ENCODE results near the gene ACSS1. TPM values are rescaled to one million over a fixed set of nuclear protein-coding genes. Genes with fewer than 3 reads are reported as not detected.

The ACSS1 gene
- total RNA-seq, 1 donor from 2014 or later: 7.3 TPM

DNA sequence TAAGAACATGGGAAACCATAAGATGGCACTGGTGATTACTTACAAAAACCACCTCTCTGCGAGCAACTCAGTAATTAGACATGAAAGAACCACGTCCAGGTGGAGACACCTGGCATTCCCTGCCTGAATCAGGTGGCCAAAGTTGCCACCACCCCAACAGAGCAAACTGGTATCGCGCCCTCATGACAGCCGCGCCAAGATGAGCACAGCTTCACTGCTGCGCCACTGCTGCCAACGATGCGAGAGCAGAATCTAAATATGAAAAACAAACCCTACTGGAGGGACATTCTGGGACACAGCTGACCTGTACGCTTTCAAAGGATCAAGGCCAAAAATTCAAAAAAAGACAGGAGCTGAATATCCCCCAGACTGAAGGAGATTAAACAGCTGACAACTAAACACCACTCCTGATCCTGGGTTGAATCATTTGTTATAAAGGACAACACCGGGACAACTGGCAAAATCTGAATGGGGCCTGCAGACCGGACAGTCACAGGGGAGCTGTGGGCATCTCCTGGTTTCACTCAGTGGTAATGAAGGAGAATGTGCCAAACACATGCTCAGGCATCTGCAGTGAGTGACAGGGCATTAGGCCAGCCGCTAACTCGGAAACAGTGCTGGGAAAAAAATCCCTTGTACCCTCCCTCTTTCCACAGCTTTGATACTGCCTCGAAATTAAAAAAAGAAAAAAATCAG is 91.5 kb downstream of the ACSS1 start:
- TF ChIP-seq, protein P1, sequence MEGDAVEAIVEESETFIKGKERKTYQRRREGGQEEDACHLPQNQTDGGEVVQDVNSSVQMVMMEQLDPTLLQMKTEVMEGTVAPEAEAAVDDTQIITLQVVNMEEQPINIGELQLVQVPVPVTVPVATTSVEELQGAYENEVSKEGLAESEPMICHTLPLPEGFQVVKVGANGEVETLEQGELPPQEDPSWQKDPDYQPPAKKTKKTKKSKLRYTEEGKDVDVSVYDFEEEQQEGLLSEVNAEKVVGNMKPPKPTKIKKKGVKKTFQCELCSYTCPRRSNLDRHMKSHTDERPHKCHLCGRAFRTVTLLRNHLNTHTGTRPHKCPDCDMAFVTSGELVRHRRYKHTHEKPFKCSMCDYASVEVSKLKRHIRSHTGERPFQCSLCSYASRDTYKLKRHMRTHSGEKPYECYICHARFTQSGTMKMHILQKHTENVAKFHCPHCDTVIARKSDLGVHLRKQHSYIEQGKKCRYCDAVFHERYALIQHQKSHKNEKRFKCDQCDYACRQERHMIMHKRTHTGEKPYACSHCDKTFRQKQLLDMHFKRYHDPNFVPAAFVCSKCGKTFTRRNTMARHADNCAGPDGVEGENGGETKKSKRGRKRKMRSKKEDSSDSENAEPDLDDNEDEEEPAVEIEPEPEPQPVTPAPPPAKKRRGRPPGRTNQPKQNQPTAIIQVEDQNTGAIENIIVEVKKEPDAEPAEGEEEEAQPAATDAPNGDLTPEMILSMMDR (IDR thresholded peaks at IDR 0.05; ENCODE audit: insufficient read depth, low read length, poor library complexity, severe bottlenecking): no peak
- H3K36me3 ChIP-seq (ENCODE audit: control insufficient read depth, insufficient read depth, low read length): no peaks in the 10 kb centered on the region
- no peak overlapping the region for H3K4me3 ChIP-seq (ENCODE audit: low read depth, low read length)
- no peaks in the 10 kb centered on the region for H3K27me3 ChIP-seq (ENCODE audit: control insufficient read depth, insufficient read depth, low read length)
- no peak for DNase-seq (ENCODE audit: low read depth)

DNA sequence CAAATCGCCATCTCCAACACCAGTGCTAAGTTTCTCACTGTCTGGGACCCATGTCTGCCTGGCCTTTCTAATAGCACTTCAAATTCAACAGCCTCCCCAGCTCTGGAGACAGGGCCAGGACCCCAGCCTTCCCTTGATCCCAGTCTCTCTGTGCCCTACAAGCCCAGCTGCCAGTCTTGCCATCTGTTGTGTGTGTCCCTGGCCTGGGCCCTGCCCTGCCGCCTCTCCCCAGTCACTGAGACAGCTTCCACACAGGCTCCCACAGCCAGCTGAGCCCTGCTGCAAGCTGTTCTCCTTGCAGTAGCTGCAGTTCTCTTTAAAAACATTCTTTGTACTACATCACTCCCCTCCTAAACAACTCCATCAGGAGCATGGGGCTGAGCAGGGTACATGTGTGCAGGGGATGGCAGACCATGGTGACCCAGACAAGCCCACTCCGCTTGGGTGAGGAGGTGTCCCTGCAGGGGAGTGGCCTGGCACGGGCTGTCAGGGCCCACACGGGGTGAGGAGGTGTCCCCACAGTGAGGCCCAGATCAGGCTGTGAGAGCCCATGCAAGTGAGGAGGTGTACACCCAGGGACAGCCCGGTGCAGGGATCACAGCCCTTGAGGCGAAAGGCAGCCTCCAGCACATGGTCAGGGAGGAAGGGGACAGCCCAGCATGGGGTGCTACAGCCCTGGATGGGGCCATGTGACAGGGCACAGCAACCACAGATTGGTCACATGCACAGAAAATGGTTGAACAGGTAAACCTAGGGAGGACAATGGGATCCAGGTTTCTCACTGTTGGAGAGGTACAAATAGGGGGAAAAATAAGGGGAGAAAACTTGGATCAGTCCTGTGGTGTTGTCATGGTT is 92.6 kb downstream of the ACSS1 start:
- DNase-seq (ENCODE audit: low read depth): no peak
- TF ChIP-seq, protein P1 (IDR thresholded peaks at IDR 0.05; ENCODE audit: insufficient read depth, low read length, poor library complexity, severe bottlenecking): no peak
- H3K27me3 ChIP-seq (ENCODE audit: control insufficient read depth, insufficient read depth, low read length): no peaks in the 10 kb centered on the region
- H3K4me3 ChIP-seq (ENCODE audit: low read depth, low read length): no peak overlapping the region
- H3K36me3 ChIP-seq (ENCODE audit: control insufficient read depth, insufficient read depth, low read length): no peaks in the 10 kb centered on the region

DNA sequence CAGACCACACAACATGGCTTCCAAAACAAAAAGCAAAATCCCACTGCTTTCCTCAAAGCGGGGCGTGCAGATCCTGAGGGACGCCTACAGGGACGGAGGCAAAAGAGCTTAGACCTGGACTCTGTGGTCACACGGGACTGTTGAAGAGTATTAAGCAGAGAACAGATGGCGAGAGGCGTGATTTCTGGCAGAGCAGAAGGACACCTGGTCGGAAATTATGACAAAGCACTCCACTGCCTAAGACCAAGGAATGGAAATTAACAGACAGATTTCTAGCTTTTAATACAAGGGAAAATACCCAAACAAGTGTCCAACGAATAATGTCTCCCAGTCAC is 93.5 kb downstream of the ACSS1 start:
- H3K4me3 ChIP-seq (ENCODE audit: low read depth, low read length): no peak overlapping the region
- H3K27me3 ChIP-seq (ENCODE audit: control insufficient read depth, insufficient read depth, low read length): no peaks in the 10 kb centered on the region
- H3K36me3 ChIP-seq (ENCODE audit: control insufficient read depth, insufficient read depth, low read length): no peaks in the 10 kb centered on the region
- TF ChIP-seq, protein P1 (IDR thresholded peaks at IDR 0.05; ENCODE audit: insufficient read depth, low read length, poor library complexity, severe bottlenecking): no peak
- no peak for DNase-seq (ENCODE audit: low read depth)

DNA sequence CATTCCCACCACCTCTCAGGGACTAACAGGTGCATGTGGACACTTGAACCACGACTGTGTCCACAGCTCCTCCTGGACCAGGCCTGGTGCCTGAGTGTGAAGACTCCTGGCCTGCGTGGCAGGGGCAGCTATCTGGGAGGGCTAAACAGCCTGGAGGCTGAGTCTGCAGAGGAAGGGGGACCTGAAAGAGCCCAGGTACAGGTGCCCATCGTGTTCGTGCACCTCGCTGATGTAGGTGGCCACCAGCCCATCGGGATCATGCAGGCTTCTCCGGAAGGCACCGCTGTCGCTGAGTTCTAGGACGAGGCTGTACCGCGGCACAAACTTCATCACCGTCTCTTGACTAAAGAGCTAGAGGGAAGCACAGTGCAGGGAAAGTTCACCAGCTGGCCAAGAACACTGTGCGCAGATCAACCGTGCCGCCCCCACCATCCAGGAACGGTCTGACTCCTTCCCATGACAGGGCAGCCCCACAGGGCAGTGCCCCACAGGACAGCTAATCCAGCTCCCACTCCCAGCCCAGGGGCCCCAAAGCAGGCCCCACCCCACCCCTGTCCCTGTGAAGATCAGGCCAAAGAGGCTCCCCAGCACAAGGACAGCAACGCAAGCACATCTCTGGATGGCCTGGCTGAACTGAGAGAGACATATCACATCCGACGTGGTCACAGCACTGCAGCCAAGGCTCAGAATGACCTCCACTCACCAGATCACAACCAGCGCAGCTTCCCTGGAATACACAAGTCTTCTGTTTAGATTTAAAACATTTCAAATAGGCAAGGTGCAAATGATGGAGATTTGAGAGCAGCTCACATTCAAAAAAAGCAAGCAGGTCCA is 94.0 kb downstream of the ACSS1 start:
- TF ChIP-seq, protein P1 (IDR thresholded peaks at IDR 0.05; ENCODE audit: insufficient read depth, low read length, poor library complexity, severe bottlenecking): no peak
- H3K27me3 ChIP-seq (ENCODE audit: control insufficient read depth, insufficient read depth, low read length): no peaks in the 10 kb centered on the region
- no peak for DNase-seq (ENCODE audit: low read depth)
- H3K4me3 ChIP-seq (ENCODE audit: low read depth, low read length): no peak overlapping the region
- H3K36me3 ChIP-seq (ENCODE audit: control insufficient read depth, insufficient read depth, low read length): no peaks in the 10 kb centered on the region

GRCh38 chr20:24962510-24962909 is 95.4 kb downstream of the ACSS1 start:
- TF ChIP-seq, protein P1 (IDR thresholded peaks at IDR 0.05; ENCODE audit: insufficient read depth, low read length, poor library complexity, severe bottlenecking): no peak
- DNase-seq (ENCODE audit: low read depth): no peak
- no peak overlapping the region for H3K4me3 ChIP-seq (ENCODE audit: low read depth, low read length)
- H3K27me3 ChIP-seq (ENCODE audit: control insufficient read depth, insufficient read depth, low read length): no peaks in the 10 kb centered on the region
- H3K36me3 ChIP-seq (ENCODE audit: control insufficient read depth, insufficient read depth, low read length): no peaks in the 10 kb centered on the region

All from kidney epithelial cell (primary cell).